ENCODE results near the gene OR8D2.
"Not testable (repeated sequence)": the region's sequence is repeated elsewhere in the genome, so short reads cannot be mapped to it uniquely, and the experiment has no call there.

OR8D2 gene

GRCh38 chr11:124285610-124286344, 34.2 kb downstream of the OR8D2 start:
- no peak for DNase-seq

DNA sequence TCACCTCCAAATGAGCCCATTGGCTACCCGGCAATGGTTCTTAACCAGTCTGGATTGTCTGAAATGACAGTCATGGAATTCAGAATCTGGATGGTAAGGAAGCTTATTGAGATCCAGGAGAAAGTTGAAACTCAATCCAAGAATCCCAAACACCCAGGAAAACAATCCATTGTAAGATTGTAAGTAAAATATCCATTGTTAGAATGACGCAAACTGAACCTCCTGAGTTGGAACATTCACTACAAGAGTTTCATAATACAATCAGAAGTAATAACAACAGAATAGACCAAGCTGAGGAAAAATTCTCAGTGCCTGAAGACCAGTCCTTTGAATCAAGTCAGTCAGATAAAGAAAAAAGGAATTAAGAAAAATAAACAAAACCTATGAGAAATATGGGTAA, 41.7 kb downstream of the OR8D2 start:
- DNase-seq, result no peak

- no peak for DNase-seq
Measured at GRCh38 chr11:124277804-124278203, 42.2 kb downstream of the OR8D2 start.

- DNase-seq, result no peak
Measured at GRCh38 chr11:124277207-124277606, 42.8 kb downstream of the OR8D2 start.

DNA sequence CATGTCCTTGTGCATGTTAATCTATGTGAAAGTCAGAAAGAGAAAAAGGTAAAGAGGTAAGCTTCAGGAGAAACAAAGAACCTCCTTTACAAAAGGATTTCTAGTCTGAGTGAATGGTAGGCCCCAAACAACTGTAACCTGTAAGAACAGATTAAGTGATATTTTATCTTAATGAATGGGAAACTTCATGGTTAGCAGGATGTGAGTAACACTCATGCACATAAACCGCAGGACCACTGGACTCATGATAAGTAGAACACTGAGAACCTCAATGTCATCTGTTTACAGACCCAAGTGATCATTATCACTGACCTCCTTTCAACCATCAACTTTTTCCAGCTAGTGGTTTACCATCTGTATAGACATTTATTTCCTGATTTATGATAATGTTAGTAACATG, 43.9 kb downstream of the OR8D2 start:
- no peak for DNase-seq

- DNase-seq, result no peak
Measured at GRCh38 chr11:124274000-124274399, 46.0 kb downstream of the OR8D2 start.

DNA sequence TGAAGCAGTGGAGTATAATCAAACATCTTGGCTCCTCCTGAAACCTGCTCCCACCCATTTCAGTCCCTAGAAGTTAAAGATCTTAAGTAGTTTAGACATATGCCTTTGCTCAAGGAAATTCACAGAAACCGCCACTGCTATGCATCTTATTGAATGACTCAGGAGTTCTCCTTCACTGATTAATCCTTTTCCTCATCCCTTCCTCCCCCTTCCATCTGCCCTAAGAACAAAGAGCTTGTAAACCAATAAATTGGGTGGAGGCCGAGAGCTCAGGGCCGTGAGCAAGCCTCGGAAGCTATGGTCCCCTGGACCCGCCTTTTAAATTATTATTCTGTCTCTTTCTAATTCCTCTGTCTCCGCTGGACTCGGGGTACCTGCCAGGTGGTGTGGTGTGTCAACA, 49.1 kb downstream of the OR8D2 start:
- not testable (repeated sequence) for DNase-seq
